ENCODE measurements around the gene THAP7. TPM values are rescaled to one million over a fixed set of nuclear protein-coding genes. Genes with fewer than 3 reads are reported as not detected.

The THAP7 gene
- total RNA-seq, 1 experiment from 2014 or later = 27.7 TPM

- no peak for ATAC-seq
- RAD21 ChIA-PET (ENCODE audit: low non-redundant PET in 1 of 2, low total read pairs in 2 of 2, uncharacterized antibody in 2 of 2, unreplicated experiment in 2 of 2) = no interaction called here
- TF ChIP-seq ZNF274 (IDR thresholded peaks at IDR 0.05; ENCODE audit: low read depth, low read length) (no peak), RAD21 (IDR thresholded peaks at IDR 0.05; ENCODE audit: low read depth) (no peak)
- Histone ChIP-seq H2AFZ (ENCODE audit: low read depth, low read length, poor library complexity, severe bottlenecking) (peak within 1 kb of the TSS; percentile 31), H3K4me1 (ENCODE audit: control insufficient read depth in 1 of 2, insufficient read depth in 2 of 2, low read length in 2 of 2) (peaks cover 15 to 20% of the 10 kb centered on the region in 2 experiments), H3K4me2 (ENCODE audit: low read length) (peak within 1 kb of the TSS; percentile 82), H3K9ac (ENCODE audit: low read length) (peak within 1 kb of the TSS; percentile 42), H3K79me2 (ENCODE audit: insufficient read depth, low read length) (no peaks in the 10 kb centered on the region), H3K9me3 (ENCODE audit: control insufficient read depth in 1 of 2, insufficient read depth in 1 of 2, low read depth in 1 of 2, low read length in 2 of 2) (no peaks in the 10 kb centered on the region), H3K27me3 (ENCODE audit: insufficient read depth, low read length) (no peaks in the 10 kb centered on the region), H4K20me1 (ENCODE audit: insufficient read depth) (no peaks in the 10 kb centered on the region), H3K9me2 (ENCODE audit: insufficient read depth) (no peaks in the 10 kb centered on the region), H3K4me3 (replicated peaks in 1 of 2; ENCODE audit: low read depth in 1 of 2, low read length in 2 of 2) (peak within 1 kb of the TSS; percentile 38 to 54), H3K36me3 (ENCODE audit: control insufficient read depth in 1 of 2, insufficient read depth in 2 of 2, low read length in 2 of 2) (no peaks in the 10 kb centered on the region), H3K27ac (ENCODE audit: low read depth, low read length) (peak within 1 kb of the TSS; percentile 46; the same call in 1 of the 2 replicates)
- DNase-seq (ENCODE audit: low read depth, low spot score) = no peak
- POLR2A ChIA-PET = interaction anchor here (1.2 kb wide), 1 partner anchor 13 kb away, joined by 3 read pairs; the partner anchor contains the start of gene THAP7
- CTCF ChIA-PET = no interaction called here
- intact Hi-C loops (cut with micrococcal nuclease) = no loop called here
- BruUV-seq (replicated peaks) = no TSS peak
Observed at GRCh38 chr22:21014726-21015465, 13.0 kb upstream of the THAP7 start, which contains the start of gene P2RX6. Gene P2RX6, plus strand, starts transcription at chr22:21015165. Its CDS starts 10 bp downstream, at chr22:21015175.

DNA sequence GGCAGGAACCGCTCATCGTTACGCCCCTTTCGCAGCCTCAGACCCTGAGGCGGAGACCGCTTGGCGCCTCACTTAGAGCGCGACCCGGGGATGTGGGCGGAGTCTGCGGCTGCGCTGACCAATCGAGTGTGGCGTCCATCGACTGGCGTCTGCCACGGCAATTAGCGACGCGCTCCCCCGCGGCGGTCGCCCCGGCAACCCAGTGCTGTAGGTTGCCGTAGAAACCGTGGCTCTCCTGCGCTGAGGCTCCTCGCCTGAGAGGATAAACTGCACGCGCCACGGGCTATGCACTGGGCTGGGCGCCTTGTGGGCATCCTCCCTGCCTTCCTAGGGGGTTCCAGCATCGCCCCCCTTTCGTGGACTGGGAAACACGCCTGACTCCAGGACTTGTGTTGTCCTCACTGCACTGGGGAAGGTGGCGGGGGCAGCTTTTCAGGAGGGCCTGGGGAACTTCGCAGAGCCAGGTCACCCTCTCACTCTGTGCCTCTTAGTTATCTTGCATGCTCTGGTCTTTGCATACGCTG is 12.3 kb upstream of the THAP7 start:
- BruUV-seq (replicated peaks) = no TSS peak
- intact Hi-C loops (cut with micrococcal nuclease) = no loop called here
- peak; percentile 98 for ATAC-seq
- Histone ChIP-seq H4K20me1 (ENCODE audit: insufficient read depth) (no peaks in the 10 kb centered on the region), H3K27ac (ENCODE audit: low read depth, low read length) (peak overlapping the region; percentile 46; the same call in 1 of the 2 replicates), H3K27me3 (ENCODE audit: insufficient read depth, low read length) (no peaks in the 10 kb centered on the region), H3K9me3 (ENCODE audit: control insufficient read depth in 1 of 2, insufficient read depth in 1 of 2, low read depth in 1 of 2, low read length in 2 of 2) (no peaks in the 10 kb centered on the region), H3K9ac (ENCODE audit: low read length) (peak overlapping the region; percentile 42), H3K36me3 (ENCODE audit: control insufficient read depth in 1 of 2, insufficient read depth in 2 of 2, low read length in 2 of 2) (no peaks in the 10 kb centered on the region), H2AFZ (ENCODE audit: low read depth, low read length, poor library complexity, severe bottlenecking) (peak overlapping the region; percentile 31), H3K4me2 (ENCODE audit: low read length) (peak overlapping the region; percentile 82), H3K79me2 (ENCODE audit: insufficient read depth, low read length) (no peaks in the 10 kb centered on the region), H3K9me2 (ENCODE audit: insufficient read depth) (no peaks in the 10 kb centered on the region), H3K4me3 (replicated peaks in 1 of 2; ENCODE audit: low read depth in 1 of 2, low read length in 2 of 2) (peak overlapping the region; percentile 38 to 54), H3K4me1 (ENCODE audit: control insufficient read depth in 1 of 2, insufficient read depth in 2 of 2, low read length in 2 of 2) (peaks cover 15 to 20% of the 10 kb centered on the region in 2 experiments)
- DNase-seq (ENCODE audit: low read depth, low spot score) = peak; percentile 70
- CTCF ChIA-PET = no interaction called here
- RAD21 ChIA-PET (ENCODE audit: low non-redundant PET in 1 of 2, low total read pairs in 2 of 2, uncharacterized antibody in 2 of 2, unreplicated experiment in 2 of 2) = no interaction called here
- POLR2A ChIA-PET = interaction anchor here (1.2 kb wide), 1 partner anchor 12 kb away, joined by 3 read pairs; the partner anchor contains the start of gene THAP7
- TF ChIP-seq POLR2AphosphoS5 (IDR thresholded peaks at IDR 0.05; ENCODE audit: low read depth, low read length) (0 out of 2 replicates have a peak, but pooled peaks have one; percentile 21), CEBPB (IDR thresholded peaks at IDR 0.05; ENCODE audit: low read depth) (no peak)

Data from HCT116 (cell line).